Frontal cortex (tissue), 4 donors: ENCODE data around the gene ETV3. TPM values are rescaled to one million over a fixed set of nuclear protein-coding genes. Genes with fewer than 3 reads are reported as not detected.
"Not testable (repeated sequence)": the region's sequence is repeated elsewhere in the genome, so short reads cannot be mapped to it uniquely, and the experiment has no call there.

Experiments
- DNase-seq, 2 donors: peaks; one replicate each; pipeline ENCODE4 v3.0.0; 2012; ENCODE audit warnings: low spot score in 2 of 2
- FAIRE-seq: peaks from 2 replicates; lab custom pipeline; 2012; peaks lifted over from hg19 to GRCh38; lab: Jason Lieb, UNC
- total RNA-seq: library from RNA; depleted of rRNA; stranded (reverse); fragments of >200 nt; gene quantifications from one replicate; pipeline ENCODE4 v1.2.3, GENCODE V29; 2014
- donor health status: control.
- donor health status: control.
- donor health status: control.

ETV3 gene
- total RNA-seq: 14.3 TPM

DNA sequence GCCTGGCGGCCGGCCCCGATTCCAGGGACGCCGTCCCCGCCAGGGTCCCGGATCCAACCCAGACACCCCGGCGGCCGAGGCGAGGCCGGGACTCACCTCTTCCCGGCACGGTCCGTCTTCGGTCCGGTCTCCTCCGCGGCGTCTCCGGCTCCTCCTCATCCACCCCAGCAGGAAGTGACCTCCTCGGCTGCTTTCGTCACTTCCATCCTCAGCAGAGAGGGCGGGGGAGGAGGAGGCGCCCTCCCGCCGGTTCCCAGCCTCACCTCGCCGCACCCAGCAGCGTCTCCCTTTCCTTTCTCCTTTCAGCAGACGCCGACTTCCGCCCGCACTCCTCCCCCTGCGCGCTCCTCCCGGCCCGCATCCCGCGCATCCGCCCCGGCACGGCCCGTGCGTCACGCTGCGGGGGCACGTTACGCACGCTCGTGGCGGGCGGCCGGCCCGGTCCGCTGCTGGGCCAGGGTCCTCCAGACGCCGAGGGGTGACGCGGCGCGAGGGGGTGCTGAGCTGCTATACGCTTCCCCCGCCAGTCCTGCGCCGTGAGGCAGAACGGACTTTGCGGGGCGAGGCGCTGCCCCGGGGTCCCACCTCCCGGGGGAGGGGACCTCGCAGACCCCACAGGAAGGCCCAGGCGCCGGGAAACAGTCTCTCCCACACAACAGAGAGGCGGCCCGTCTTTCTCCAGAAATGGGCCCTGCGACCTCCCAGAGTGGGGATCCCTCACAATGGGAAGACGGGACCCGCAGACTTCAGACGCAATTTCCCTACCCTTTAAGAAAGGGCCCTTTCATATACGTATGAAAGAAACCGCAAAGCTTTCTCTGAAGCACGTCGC lies at the start of gene ETV3:
Gene ETV3 (minus strand): TSS at position 176 of the 832 bp plus-strand sequence. CDS start 2,043 bp downstream, outside the sequence.
- DNase-seq (peak; percentile 92 to 93), FAIRE-seq (no peak)

DNA sequence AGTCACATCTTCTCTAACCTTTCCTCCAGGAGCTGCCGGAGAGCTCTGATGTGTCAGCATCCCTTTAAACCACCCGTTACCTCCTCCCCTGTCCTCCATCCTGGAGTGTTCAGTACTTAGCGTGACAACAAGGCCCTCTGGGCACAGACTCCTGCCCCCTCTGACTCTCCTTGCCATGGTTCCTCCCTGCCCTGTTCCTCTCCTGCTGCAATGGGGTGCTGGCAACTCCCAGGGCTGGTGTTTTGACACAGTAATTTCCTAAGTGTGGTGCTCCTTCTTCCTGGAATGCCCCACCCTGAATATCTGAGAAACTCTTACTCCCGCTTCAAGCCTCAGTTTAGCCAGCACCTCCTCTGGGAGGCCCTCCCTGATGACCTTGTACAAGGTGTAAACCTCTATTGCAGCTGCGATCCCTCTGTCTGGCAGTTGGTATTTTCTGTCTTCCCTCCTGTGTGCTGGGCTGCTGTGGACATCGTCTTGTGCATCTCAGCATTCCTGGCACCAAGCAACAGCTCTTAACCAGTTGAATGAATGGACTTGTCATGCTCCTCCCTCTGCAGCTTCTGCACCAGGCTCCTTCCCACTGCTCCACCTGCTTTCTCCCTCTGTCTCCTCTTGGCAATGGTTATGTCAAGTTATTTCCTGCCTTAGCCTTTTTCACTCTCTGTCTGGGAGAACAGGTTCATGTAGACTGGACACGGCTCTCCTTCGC lies 48.2 kb upstream of the ETV3 start:
- DNase-seq (no peak), FAIRE-seq (no peak)

DNA sequence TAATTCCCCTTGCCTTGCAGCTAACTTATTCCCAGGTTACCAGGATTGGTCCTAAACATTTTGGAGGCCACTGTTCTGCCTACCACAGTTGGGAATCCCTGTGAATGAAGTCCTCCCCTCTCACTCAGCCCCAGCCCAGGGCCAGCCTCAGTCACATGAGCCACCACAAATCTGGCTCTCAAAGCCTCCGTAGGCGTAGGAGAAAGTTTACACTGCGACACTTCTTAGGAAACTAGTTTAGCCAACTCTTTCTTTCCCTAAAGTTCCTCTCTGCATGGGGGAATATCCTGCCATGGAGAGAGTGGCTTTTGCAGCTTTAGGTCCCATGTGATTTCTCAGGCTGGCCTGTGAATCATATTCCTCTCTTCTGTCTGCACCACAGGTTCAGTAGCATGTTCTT lies 45.7 kb upstream of the ETV3 start:
- no peak for FAIRE-seq
- DNase-seq: no peak

DNA sequence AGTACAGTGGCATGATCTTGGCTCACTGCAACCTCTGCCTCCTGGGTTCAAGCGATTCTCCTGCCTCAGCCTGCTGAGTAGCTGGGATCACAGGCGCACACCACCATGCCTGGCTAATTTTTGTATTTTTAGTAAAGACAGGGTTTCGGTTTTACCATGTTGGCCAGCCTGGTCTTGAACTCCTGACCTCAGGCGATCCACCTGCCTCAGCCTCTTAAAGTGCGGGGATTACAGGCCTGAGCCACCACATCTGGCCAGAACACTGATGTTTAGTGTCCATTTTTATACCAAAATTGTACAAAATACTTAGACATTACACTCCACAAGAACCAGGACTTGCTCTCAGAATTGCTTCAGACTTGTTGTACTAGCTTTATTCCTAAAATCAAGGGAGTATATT lies 44.2 kb upstream of the ETV3 start:
- not testable (repeated sequence) for DNase-seq, FAIRE-seq

DNA sequence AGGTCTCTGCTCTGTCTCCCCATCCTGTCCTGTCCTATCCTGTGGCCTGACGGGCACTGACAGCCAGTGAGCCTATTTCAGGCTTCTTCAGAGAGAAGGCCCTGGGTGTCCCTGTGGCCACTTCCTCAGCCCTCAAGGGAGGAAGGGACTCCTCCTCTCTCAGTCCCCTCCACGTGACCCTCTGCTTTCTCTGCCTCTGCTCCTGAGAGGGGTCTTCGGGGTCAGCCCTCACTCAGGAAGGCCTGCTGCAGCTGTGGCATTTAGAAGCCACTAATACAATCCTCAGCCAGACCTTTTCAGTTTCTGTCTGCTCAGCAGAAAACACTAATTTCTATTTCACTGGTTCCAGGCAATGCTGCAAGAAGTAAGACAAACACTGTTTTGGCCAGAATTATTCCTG lies 43.6 kb upstream of the ETV3 start:
- FAIRE-seq: no peak
- no peak for DNase-seq

DNA sequence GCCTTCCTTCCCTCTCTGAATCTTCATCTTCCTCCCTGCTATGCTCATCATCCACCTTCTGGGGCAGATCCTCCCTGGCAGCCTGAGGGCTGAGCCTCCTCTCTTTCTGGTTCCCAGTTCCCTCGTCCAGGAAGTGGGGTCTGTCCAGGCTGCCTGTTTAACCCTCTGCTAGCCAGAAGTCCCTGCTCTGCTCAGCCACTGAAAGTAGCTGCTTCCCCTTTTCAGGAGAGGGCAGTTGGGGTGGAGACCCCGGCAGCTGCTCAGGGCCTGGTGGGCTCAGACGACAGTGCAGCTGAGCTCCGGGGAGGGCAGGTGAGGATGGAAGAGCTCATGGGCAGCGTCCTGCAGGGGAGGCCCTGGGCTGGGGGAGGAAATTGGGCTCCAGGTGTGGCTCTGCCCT lies 43.1 kb upstream of the ETV3 start:
- no peak for DNase-seq
- FAIRE-seq: no peak

DNA sequence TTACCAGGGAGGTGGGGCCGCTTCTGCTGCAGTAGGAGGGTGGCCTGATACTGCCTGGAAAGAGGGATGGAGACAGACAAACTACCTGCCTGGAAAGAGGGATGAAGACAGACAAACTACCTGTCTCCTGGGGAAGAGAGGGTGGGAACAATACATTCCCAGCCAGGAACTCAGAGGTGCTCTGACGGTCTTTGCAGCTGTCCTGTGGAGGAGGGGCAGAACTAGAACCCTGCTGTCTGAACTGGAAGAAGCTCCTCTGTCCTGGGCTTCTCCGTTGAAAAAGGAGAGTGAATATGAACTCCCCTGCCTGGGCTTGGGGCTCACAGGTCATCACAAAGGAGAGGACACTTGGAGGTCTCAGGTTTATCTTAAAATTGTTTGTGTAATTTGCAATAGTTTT lies 40.3 kb upstream of the ETV3 start:
- DNase-seq (no peak), FAIRE-seq (no peak)

DNA sequence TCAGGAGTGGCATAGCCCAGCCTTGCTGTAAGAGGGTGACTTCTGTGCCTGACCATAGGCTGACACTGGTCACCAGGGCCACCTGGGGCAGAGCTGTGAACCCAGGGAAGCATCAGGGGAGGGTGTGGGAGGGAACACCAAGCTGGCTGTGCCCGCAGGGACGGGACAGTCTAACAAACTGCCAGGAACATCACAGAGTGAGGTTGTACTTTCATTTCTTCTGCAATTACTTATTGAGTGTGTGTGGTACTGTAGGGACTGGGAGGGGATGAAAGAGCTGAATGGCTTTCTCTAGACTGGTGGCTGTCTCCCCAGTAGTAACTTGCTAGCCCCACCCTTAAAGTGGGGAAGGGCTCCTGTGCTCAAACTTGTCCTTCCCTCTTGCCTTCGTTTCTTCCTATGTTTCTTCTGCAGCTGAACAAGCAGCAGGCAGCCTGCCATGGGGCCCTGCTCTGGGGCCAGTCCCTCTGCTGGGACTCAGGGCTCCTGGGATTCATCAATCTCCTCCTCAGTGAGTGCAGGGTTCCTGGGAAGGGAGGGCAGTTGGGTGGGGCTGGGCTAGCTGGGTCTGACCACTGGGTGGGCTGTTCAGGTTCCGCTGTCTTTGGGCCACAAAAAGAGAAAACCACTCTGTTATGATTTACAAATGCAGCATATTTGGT lies 39.7 kb upstream of the ETV3 start:
- FAIRE-seq (no peak), DNase-seq (no peak)

DNA sequence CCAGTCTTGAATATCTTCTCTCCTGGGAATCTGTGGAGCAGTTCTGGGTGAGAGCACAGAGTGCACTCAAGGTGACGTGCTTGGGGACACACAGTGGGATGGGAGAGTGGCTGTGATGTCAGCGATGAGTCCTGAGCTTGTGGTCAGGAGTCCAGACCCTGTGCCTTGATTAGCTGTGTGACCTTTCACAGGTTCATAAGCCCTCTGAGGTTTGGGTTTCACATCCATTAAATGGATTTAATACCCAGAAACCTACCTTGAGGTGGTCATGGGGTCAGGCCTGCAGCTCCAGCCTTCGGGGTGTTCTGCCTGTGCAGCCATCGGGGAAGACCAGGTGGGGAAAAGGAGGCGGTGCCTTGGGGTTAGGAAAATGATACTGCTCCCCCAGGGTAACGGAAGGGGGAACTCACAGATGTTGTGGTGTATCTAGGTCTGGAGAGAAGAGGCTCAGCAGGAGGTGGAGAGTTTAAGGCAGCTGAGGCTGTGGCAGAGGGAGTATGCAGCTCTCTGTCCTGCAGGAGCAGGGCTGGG lies 38.5 kb upstream of the ETV3 start:
- no peak for FAIRE-seq
- no peak for DNase-seq

DNA sequence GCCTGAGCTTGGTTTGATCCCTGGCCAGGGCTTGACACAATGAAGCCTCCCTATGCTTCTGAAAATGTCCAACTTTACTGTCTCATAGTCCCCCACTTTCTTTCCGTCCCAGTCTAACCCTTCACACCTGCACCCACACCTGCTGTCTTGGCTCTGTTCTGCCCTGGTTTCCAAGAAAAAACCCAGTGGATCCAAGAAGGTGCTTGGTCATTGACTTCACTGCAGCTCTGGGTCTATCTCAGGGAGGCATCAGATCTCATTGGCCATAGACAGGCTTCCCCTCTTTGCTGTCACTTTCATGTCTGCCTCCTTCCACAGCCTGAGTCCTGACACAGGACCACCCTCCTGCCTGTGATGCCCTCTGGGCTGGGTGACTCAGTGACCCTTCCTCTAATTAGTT lies 37.8 kb upstream of the ETV3 start:
- no peak for DNase-seq
- FAIRE-seq: no peak

DNA sequence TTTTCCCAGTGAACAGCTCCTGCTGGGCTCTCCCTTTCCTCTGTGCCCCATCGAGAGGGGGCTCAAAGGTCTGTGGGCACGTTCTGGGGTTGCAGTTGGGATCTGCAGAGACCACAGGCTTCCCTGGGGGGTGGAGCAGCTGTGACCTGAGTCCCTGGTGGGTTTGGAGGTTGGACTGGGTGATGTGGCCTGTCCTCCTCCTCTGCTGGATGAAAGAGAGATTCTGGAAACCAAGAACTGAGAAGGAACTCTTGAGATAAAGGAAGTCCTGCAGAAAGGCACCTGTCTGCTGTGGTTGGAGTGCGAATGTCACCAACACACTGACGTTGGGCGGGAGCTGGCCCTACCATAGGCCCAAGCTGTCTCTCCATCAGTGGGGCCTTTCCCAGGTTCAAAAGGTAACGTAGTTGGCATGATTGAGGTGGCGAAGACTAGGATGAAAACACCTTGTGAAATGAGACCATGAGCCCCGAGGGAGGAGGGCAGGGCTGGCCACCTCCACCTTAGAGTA lies 35.8 kb upstream of the ETV3 start:
- FAIRE-seq: no peak
- no peak for DNase-seq

DNA sequence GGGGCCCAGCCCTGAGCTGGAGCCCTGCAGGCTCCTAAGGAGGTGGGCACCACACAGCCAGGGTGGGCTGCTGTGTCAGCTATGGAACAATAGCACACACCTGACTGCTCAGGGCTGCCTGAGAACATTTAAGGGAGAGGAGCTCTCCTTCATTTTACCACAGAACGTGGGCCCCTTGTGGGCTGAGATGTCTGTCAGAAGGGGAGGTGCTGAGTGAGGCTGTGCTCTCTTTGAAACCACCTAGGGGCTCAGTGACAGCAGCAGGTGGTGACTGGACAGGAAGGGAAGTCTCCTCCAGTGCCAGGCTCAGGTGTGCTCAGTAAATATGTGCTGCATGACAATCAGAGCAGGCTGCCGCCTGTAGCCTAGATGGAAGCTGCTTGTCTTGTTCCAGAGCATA lies 35.0 kb upstream of the ETV3 start:
- not testable (repeated sequence) for DNase-seq, FAIRE-seq

DNA sequence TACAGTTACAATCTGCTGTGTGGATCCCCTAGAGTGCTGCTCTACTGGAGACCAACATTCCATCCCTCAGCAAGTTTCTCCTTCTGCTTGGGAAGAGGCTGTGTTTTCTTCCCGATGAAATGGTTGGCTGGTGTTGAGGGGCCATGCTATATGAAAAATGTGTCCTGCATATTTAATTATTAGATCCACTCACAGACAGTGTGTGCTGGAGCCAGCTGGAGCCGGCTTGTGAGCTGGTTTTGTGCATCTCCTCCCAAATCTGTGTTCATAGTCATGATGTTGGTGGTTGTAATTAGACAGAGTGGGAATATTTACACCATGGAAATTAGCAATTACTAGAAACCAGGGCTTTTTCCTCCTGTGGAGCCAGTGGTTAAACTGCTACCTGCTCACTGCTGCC lies 34.4 kb upstream of the ETV3 start:
- not testable (repeated sequence) for DNase-seq, FAIRE-seq

DNA sequence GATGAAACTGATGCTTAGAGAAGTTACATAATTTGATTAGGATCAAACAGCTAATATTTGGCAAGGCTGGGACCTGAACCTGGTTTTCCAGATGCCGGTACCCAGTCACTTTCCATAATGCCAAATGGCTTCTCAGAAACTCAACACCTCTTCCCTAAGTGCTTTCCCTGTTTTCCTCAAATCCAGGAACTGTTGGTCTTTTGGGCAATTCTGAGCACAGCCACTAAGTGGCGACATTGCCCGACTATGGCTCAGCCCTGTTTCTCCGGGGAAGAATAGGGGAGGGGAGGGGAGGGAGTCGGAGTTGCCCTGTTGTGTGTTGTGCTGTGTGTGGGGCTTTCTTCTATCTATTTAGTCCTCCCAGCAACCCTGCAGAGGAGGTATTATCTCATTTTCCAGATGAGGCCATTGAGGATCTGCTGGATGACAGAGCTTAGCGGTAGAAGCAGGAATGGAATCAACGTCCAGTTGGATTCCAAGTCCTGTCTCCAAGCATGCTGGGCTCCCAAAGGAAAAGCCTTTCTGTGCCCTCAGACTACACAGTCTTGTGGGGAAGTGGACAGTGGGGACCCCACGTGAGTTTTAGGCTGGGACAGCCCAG lies 33.8 kb upstream of the ETV3 start:
- DNase-seq, FAIRE-seq: not testable (repeated sequence)

DNA sequence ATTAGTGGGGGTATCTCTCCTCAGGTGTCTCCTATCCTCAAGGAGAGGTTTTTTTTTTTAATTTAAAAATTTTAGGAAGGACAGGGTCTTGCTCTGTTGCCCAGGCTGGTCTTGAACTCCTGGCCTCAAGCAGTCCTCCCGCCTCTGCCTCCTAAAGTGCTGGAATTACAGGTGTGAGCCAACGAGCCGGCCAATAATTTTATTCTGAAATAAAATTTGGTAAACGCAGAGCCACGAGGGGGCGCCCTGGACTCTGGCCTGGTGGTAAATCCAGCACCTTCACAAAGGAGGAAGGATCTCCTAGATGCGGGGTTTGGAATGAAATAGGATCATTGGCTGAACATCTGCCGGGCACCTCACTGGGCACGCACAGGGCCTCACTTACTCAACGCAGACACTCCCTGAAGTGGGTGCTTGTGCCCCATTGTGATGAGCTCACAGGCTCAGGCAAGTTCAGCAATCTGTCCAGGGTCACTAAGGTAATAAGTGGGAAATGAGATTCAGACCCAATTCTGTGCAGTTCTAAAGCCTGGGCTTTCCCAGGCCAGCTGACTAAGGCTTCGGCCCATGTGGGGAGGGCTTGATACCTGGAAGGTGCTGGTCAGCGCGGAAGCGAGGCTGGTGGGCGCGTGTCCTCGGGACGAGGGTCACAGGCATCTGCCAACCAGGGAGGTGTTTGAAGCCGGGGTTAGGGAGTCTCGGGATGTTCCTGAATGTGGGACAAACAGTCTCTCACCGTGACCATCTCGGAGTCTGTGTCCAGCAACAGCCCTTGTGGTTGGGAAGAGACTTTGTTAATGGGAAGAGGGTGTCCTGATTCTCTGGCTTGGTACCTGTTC lies 32.7 kb upstream of the ETV3 start:
- no peak for FAIRE-seq
- no peak for DNase-seq

DNA sequence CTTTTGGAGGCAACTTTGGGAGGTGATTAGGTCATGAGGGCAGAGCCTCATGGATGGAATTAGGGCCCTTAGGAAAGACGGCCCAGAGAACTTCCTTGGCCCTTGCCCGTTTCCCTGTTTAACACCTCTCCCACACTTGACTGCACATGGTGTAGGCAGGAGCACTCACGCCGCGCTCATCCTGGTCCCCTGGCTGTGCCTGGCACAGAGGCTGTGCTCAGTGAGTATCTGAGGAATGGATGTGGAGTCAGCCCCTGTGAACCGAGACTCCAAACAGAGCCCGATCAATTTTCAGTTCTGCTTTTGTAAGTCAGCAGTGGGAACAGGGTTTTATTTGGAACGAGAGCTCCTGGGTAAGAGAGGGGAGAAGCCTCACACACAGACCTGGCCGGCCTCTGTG lies 29.8 kb upstream of the ETV3 start:
- DNase-seq (no peak), FAIRE-seq (no peak)

DNA sequence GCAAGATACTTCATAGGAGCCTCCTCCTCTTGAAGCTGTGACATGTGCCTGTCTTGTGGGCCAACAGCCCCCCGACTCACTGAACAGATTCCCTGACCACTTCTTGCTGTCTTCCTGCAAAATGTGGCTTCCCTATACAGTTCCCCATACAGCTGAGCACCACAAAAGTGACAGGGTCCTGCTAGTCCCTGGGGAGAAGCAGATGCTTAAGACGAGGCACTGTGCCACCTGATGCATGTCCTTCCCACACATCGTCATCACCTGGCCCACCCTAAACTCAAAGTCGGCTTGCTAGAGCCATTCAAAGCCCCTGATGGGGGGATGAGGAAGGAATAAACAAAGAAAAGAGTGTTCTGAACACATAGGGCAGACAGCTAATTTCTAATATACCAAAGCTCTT lies 29.2 kb upstream of the ETV3 start:
- DNase-seq: no peak
- no peak for FAIRE-seq

DNA sequence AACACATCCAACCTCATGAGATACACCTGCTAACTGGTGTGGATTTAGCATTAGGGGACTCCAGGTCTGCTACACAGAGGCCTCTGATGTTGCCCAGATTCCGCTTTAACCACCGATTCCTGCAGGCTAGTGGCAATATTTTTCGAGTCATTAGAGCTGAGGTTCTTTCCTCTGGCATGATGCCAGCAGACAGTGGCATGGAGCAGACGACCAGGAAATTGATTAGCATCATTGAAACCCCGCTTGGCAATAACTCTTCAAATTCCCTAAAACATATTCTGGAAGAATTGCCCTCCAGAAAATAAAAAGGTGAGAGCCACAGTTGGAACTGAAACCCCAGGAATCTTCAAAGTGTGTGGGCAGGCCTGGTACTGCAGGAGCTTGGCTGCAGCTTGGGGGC lies 28.4 kb upstream of the ETV3 start:
- FAIRE-seq: no peak

More for the DNA sequence above, 28.4 kb upstream of the ETV3 start:
- no peak for DNase-seq
